Stomach (tissue), 9 donors: ENCODE data around the gene LIN37. TPM values are rescaled to one million over a fixed set of nuclear protein-coding genes. Genes with fewer than 3 reads are reported as not detected.

Experiments used
- DNase-seq, 2 donors: peaks; one replicate each; pipeline versions ENCODE4 v3.0.0 to v3.0.0-alpha.2; 2013 to 2019
- H3K27ac ChIP-seq, 5 donors: fragments of 200-600 bp in 4 of 5; sonication (generic) in 4 of 5; one replicate each; pipeline ENCODE4 v1.5.1; 2013 to 2019; ENCODE audit warnings: mild to moderate bottlenecking in 1 of 5, moderate library complexity in 1 of 5
- H3K27me3 ChIP-seq, 3 donors: fragments of 200-600 bp; sonication (generic); one replicate each; pipeline ENCODE4 v1.5.1; 2017 to 2019; ENCODE audit warnings: mixed run types in 1 of 3
- H3K36me3 ChIP-seq, 4 donors: fragments of 200-600 bp; sonication (generic); 1 replicate in 3 of 4; 2 replicates in 1 of 4; pipeline ENCODE4 v1.5.1; 2016 to 2019
- H3K4me1 ChIP-seq, 4 donors: fragments of 200-600 bp; sonication (generic); one replicate each; pipeline ENCODE4 v1.5.1; 2016 to 2019
- H3K4me3 ChIP-seq, 4 donors: fragments of 200-600 bp; sonication (generic) in 3 of 4; one replicate each; pipeline ENCODE4 v1.5.1; 2016 to 2019; ENCODE audit warnings: mild to moderate bottlenecking in 1 of 4
- H3K9me3 ChIP-seq, 4 donors: fragments of 200-600 bp; sonication (generic); one replicate each; pipeline ENCODE4 v1.5.1; 2016 to 2019
- EP300 ChIP-seq: sonication (generic); formaldehyde crosslinking; IDR thresholded peaks from one replicate; pipeline ENCODE4 v1.6.1; 2017; ENCODE audit warnings: antibody characterized with exemption
- POLR2A ChIP-seq, 4 donors: fragments of 450-650 bp; IDR thresholded peaks; one replicate each; pipeline ENCODE4 v1.6.1; 2016; ENCODE audit warnings: antibody characterized with exemption in 4 of 4, control low read depth in 2 of 4, mild to moderate bottlenecking in 1 of 4, moderate library complexity in 1 of 4
- POLR2AphosphoS5 ChIP-seq, 3 donors: sonication (generic); formaldehyde crosslinking; IDR thresholded peaks; one replicate each; pipeline ENCODE4 v1.6.1; 2016; ENCODE audit warnings: antibody characterized with exemption in 3 of 3
- WGBS, 5 donors: extraction: QIAGEN DNeasy Blood & Tissue Kit in 3 of 5; methylation state at CpG; one replicate each; pipeline versions ENCODE4 v1.1.5 to v1.1.7; 2013 to 2018; 5-methylcytosine and 5-hydroxymethylcytosine counted together
- intact Hi-C: fragments of 100-400 bp; cut with DNase I; formaldehyde crosslinking; loops from one replicate; pipeline ENCODE4 v1.15.1; 2023; ENCODE audit warnings: low total_unique reads
- polyA plus RNA-seq, 3 donors: library from polyadenylated mRNA; stranded (reverse); fragments of 200-250 nt; gene quantifications; one replicate each; pipeline ENCODE4 v1.2.3, GENCODE V29; 2013
- total RNA-seq, 5 donors: library from RNA; depleted of rRNA; stranded (reverse); fragments of >200 nt; gene quantifications; one replicate each; pipeline versions ENCODE4 v1.1.0 to v1.2.3, GENCODE V29; 2014 to 2016
- TF ChIP-seq, protein P1 (sequence below), 7 experiments: fragments of 450-650 bp in 4 of 7; fragments of 200-600 bp in 3 of 7; sonication (generic) in 3 of 7; IDR thresholded peaks; one replicate each; pipeline ENCODE4 v1.5.1; 2016 to 2019; ENCODE audit warnings: antibody characterized with exemption in 7 of 7, control low read depth in 2 of 7, mild to moderate bottlenecking in 1 of 7
- donor health status: healthy with polysubstance abuse.
- donor health status: Bipolar disorder and iron deficiency.
- donor health status: healthy.

The LIN37 gene
- total and polyA plus RNA-seq, 8 donors, result 2.3 to 44.9 (median 20.9) TPM

GRCh38 chr19:35745328-35746086, 2.9 kb upstream of the LIN37 start, which contains the start of the genes PSENEN and U2AF1L4:
PSENEN (plus strand) TSS chr19:35745651; CDS start chr19:35745931, 280 bp downstream.
U2AF1L4 (minus strand) TSS chr19:35745418; CDS start chr19:35745391, 27 bp downstream.
- intact Hi-C loops, result no loop called here
- Histone ChIP-seq H3K27me3 (no peaks in the 10 kb centered on the region), H3K4me3 (peak within 1 kb of the TSS; percentile 82 to 96 (median 87)), H3K4me1 (peaks cover 40 to 77% (median 58%) of the 10 kb centered on the region in 4 donors), H3K36me3 (peaks cover 0 to 11% (median 8%) of the 10 kb centered on the region in 4 donors), H3K27ac (peak within 1 kb of the TSS; percentile 95 to 100 (median 100)), H3K9me3 (no peaks in the 10 kb centered on the region)
- WGBS, 5 donors, result 0 to 1% (median 1%) methylated on average over 31 to 40 of the region's 40 CpGs
- peak; percentile 98 to 100 for DNase-seq
- TF ChIP-seq, protein P1, sequence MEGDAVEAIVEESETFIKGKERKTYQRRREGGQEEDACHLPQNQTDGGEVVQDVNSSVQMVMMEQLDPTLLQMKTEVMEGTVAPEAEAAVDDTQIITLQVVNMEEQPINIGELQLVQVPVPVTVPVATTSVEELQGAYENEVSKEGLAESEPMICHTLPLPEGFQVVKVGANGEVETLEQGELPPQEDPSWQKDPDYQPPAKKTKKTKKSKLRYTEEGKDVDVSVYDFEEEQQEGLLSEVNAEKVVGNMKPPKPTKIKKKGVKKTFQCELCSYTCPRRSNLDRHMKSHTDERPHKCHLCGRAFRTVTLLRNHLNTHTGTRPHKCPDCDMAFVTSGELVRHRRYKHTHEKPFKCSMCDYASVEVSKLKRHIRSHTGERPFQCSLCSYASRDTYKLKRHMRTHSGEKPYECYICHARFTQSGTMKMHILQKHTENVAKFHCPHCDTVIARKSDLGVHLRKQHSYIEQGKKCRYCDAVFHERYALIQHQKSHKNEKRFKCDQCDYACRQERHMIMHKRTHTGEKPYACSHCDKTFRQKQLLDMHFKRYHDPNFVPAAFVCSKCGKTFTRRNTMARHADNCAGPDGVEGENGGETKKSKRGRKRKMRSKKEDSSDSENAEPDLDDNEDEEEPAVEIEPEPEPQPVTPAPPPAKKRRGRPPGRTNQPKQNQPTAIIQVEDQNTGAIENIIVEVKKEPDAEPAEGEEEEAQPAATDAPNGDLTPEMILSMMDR (IDR thresholded peaks at IDR 0.05), result peak in 1 of 7 experiments; percentile 19
- peak; percentile 61 to 89 (median 82) for TF ChIP-seq POLR2AphosphoS5 (IDR thresholded peaks at IDR 0.05)
- TF ChIP-seq POLR2A (IDR thresholded peaks at IDR 0.05), result peak in 1 of 4 donors; percentile 6
- TF ChIP-seq EP300, result no peak

DNA sequence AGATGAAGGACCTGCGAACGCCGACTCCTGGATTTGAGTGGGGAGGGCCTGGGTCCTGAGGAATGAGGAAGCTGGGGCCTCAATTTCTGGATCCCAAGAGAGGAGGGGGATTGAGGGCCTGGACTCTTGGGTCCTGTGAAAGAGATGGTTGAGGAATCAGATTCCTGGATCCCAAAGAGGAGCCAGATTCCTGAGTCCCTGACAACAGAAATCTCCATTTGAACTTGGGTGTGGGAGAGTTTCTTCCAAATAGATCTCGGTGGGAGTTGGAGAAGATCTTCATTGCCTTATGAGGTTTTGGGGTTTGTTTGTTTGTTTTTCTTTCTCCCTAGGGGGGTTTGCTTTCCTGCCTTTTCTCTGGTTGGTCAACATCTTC, 2.3 kb upstream of the LIN37 start:
- no peaks in the 10 kb centered on the region for H3K9me3 ChIP-seq
- WGBS, 5 donors, result 3 to 17% (median 10%) methylated on average over 4 of the region's 4 CpGs
- peaks cover 35 to 77% (median 54%) of the 10 kb centered on the region in 4 donors for H3K4me1 ChIP-seq
- H3K36me3 ChIP-seq, result peaks cover 0 to 11% (median 9%) of the 10 kb centered on the region in 4 donors
- H3K27ac ChIP-seq, result peak overlapping the region; percentile 67 to 100 (median 100)
- DNase-seq, result no peak
- TF ChIP-seq EP300 (no peak), POLR2AphosphoS5 (IDR thresholded peaks at IDR 0.05) (no peak), POLR2A (IDR thresholded peaks at IDR 0.05) (no peak)
- TF ChIP-seq, protein P1 (IDR thresholded peaks at IDR 0.05), result no peak
- intact Hi-C loops, result no loop called here
- H3K27me3 ChIP-seq, result no peaks in the 10 kb centered on the region
- H3K4me3 ChIP-seq, result peak overlapping the region; percentile 82 to 96 (median 87)

- WGBS, 5 donors, result 81 to 95% (median 88%) methylated on average over 4 to 5 of the region's 5 CpGs
- Histone ChIP-seq H3K36me3 (peaks cover 0 to 16% (median 10%) of the 10 kb centered on the region in 4 donors), H3K27me3 (no peaks in the 10 kb centered on the region), H3K4me1 (peaks cover 32 to 77% (median 49%) of the 10 kb centered on the region in 4 donors), H3K27ac (peak overlapping the region in 4 of 5 donors; percentile 99 to 100 (median 100)), H3K4me3 (peak overlapping the region in 2 of 4 donors; percentile 82 to 84), H3K9me3 (no peaks in the 10 kb centered on the region)
- intact Hi-C loops, result no loop called here
- no peak for DNase-seq
- TF ChIP-seq POLR2AphosphoS5 (IDR thresholded peaks at IDR 0.05), result no peak
- TF ChIP-seq, protein P1 (IDR thresholded peaks at IDR 0.05), result no peak
- no peak for TF ChIP-seq EP300
- no peak for TF ChIP-seq POLR2A (IDR thresholded peaks at IDR 0.05)
Observed at GRCh38 chr19:35746531-35746930, 1.8 kb upstream of the LIN37 start.

DNA sequence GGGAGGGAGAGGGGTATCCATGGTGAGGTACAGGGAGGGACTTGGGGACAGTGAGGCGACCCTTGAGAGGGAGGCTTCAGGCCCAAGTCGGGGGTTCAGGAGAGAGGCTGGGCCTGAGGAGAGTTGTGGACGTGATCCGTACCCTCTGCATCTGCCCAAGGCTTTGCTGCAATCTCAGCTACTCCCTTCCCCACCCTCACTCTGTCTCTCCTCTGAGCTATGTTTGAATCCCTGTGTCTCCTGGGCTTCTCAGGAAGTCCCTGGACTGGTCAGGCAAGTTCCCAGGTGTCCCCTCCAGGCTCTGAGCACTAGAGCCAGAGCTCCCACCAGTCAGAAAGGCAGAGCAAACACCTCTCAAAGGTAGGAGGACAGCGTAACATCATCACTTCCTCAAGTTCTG, 1.8 kb downstream of the LIN37 start:
- no peaks in the 10 kb centered on the region for H3K27me3 ChIP-seq
- 86 to 98% (median 93%) methylated on average over 4 to 5 of the region's 5 CpGs for WGBS, 5 donors
- H3K36me3 ChIP-seq, result peaks cover 16 to 38% (median 32%) of the 10 kb centered on the region in 4 donors
- peak in 1 of 2 donors; percentile 11 for DNase-seq
- intact Hi-C loops, result no loop called here
- peaks cover 32 to 61% (median 46%) of the 10 kb centered on the region in 4 donors for H3K4me1 ChIP-seq
- no peaks in the 10 kb centered on the region for H3K9me3 ChIP-seq
- no peak overlapping the region for H3K4me3 ChIP-seq
- TF ChIP-seq EP300 (no peak), POLR2AphosphoS5 (IDR thresholded peaks at IDR 0.05) (no peak), POLR2A (IDR thresholded peaks at IDR 0.05) (no peak)
- TF ChIP-seq, protein P1 (IDR thresholded peaks at IDR 0.05), result no peak
- H3K27ac ChIP-seq, result peak overlapping the region in 2 of 5 donors; percentile 6 to 88
